Lung microvascular endothelial cell (primary cell): ENCODE data around the gene CFAP100. TPM values are rescaled to one million over a fixed set of nuclear protein-coding genes. Genes with fewer than 3 reads are reported as not detected.
A peak's percentile ranks its signal among the peaks of the same experiment; 100 is the strongest.

Experiments
- DNase-seq, 2 donors: peaks; one replicate each; pipeline versions ENCODE4 v3.0.0 to v3.0.0-alpha.2; 2010; ENCODE audit warnings: low read depth in 2 of 2
- total RNA-seq: library from RNA; depleted of rRNA; stranded (reverse); fragments of >200 nt; gene quantifications from 2 replicates; pipeline ENCODE4 v1.2.1, GENCODE V29; 2014

Gene CFAP100
- total RNA-seq, 1 donor from 2014 or later: not detected

- DNase-seq: no peak
Observed at GRCh38 chr3:126440709-126440995, 45.9 kb downstream of the CFAP100 start.

GRCh38 chr3:126441256-126441880 lies 46.7 kb downstream of the CFAP100 start:
- no peak for DNase-seq

- DNase-seq: peak in 1 of 2 donors; percentile 32
Observed at GRCh38 chr3:126442094-126442855, 47.6 kb downstream of the CFAP100 start.

- DNase-seq: no peak
Observed at GRCh38 chr3:126442856-126443242, 48.1 kb downstream of the CFAP100 start.

GRCh38 chr3:126445506-126445905 lies 50.8 kb downstream of the CFAP100 start:
- peak in 1 of 2 donors; percentile 13 for DNase-seq

- no peak for DNase-seq
Observed at GRCh38 chr3:126446301-126446700, 51.6 kb downstream of the CFAP100 start.

GRCh38 chr3:126446791-126447190 lies 52.1 kb downstream of the CFAP100 start:
- no peak for DNase-seq

- no peak for DNase-seq
Observed at GRCh38 chr3:126447456-126448106, 52.9 kb downstream of the CFAP100 start.

GRCh38 chr3:126448136-126448892 lies 53.6 kb downstream of the CFAP100 start:
- DNase-seq: no peak

- no peak for DNase-seq
Observed at GRCh38 chr3:126448893-126449180, 54.1 kb downstream of the CFAP100 start.

GRCh38 chr3:126449621-126450051 lies 54.9 kb downstream of the CFAP100 start:
- no peak for DNase-seq

GRCh38 chr3:126450219-126450618 lies 55.5 kb downstream of the CFAP100 start:
- no peak for DNase-seq

GRCh38 chr3:126450744-126451143 lies 56.0 kb downstream of the CFAP100 start:
- DNase-seq: no peak

GRCh38 chr3:126451511-126451910 lies 56.8 kb downstream of the CFAP100 start:
- DNase-seq: no peak

GRCh38 chr3:126452213-126452612 lies 57.5 kb downstream of the CFAP100 start:
- no peak for DNase-seq

GRCh38 chr3:126454025-126454424 lies 59.3 kb downstream of the CFAP100 start:
- DNase-seq: no peak

GRCh38 chr3:126454437-126455198 lies 59.9 kb downstream of the CFAP100 start:
- DNase-seq: no peak

GRCh38 chr3:126456211-126456610 lies 61.5 kb downstream of the CFAP100 start:
- no peak for DNase-seq

GRCh38 chr3:126456766-126457388 lies 62.2 kb downstream of the CFAP100 start:
- no peak for DNase-seq

- no peak for DNase-seq
Observed at GRCh38 chr3:126459111-126459762, 64.5 kb downstream of the CFAP100 start.

- DNase-seq: no peak
Observed at GRCh38 chr3:126459763-126460127, 65.0 kb downstream of the CFAP100 start.
